ENCODE results near the gene CFAP54.

CFAP54 gene

DNA sequence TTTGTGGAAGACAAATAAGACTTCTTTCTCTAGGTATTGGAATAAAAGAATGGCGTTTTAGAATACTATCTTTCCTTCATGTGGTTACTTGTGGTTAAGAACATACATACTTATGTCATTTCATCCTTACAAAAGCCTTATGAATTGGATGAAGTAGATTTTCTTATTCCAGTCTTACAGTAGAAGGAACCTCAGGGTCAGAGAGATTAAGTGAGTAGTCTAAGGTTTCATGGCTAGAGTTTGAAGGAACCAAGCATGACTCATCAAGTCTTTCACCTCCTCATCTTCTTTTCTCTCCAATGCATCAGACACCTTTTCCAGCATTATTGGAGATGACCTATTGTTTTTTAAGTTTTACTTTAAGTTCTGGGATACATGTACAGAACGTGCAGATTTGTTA, 324.8 kb downstream of the CFAP54 start:
- Histone ChIP-seq H3K27me3 (ENCODE audit: insufficient read depth, low read length) (no peaks in the 10 kb centered on the region), H2AFZ (ENCODE audit: insufficient read depth, low read length, poor library complexity) (no peak overlapping the region), H3K36me3 (ENCODE audit: control insufficient read depth in 1 of 2, insufficient read depth in 2 of 2, low read length in 2 of 2) (no peaks in the 10 kb centered on the region), H2BK12ac (ENCODE audit: low read length) (no peak overlapping the region), H3K9ac (ENCODE audit: low read length) (no peak overlapping the region), H3K4ac (ENCODE audit: low read depth, low read length) (no peak overlapping the region), H4K12ac (ENCODE audit: low read depth, low read length) (no peak overlapping the region), H3K4me1 (ENCODE audit: control insufficient read depth in 1 of 2, insufficient read depth in 2 of 2, low read length in 2 of 2) (no peaks in the 10 kb centered on the region), H3K27ac (ENCODE audit: low read depth, low read length) (no peak overlapping the region), H2BK120ac (ENCODE audit: insufficient read depth, low read length, poor library complexity) (no peak overlapping the region), H3K14ac (ENCODE audit: low read length) (no peak overlapping the region), H3K9me3 (ENCODE audit: insufficient read depth, low read depth, low read length) (peaks cover 1% of the 10 kb centered on the region), H3K18ac (ENCODE audit: low read length) (no peak overlapping the region), H3K79me1 (ENCODE audit: low read length) (no peaks in the 10 kb centered on the region), H2BK5ac (ENCODE audit: low read depth, low read length, poor library complexity) (no peak overlapping the region), H4K91ac (ENCODE audit: low read depth, low read length) (no peak overlapping the region), H3K4me3 (ENCODE audit: low read depth, low read length) (no peak overlapping the region), H3K79me2 (ENCODE audit: control insufficient read depth, insufficient read depth, low read length, poor library complexity) (no peaks in the 10 kb centered on the region), H3K4me2 (ENCODE audit: low read length) (no peak overlapping the region), H3K23ac (ENCODE audit: low read length) (no peak overlapping the region), H4K8ac (ENCODE audit: low read depth, low read length) (no peak overlapping the region), H2AK5ac (ENCODE audit: low read length) (no peak overlapping the region)
- no peak for DNase-seq
- no CpG with 5 or more reads among the region's 2 CpGs for WGBS (ENCODE audit: extremely low coverage, insufficient coverage, insufficient read length)

DNA sequence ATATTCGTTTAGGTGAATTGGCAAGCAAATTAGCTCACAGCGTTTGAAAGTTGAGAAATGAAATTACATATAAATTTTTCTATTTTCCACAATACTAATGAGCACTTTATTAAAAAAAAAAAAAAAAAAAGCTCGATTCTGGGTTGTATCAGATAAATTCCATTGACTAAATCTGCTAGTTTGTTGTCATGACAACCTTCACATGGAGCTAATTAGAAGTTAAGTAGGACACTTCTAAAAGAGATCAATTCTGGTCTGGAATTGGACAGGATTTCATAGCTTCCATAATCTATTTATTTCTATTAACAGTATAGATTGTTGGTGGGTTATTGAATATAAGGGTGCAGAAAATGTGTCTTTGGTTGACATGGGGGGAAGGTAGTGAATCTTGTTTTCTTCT, 332.2 kb downstream of the CFAP54 start:
- Histone ChIP-seq H3K27me3 (ENCODE audit: insufficient read depth, low read length) (no peaks in the 10 kb centered on the region), H3K14ac (ENCODE audit: low read length) (no peak overlapping the region), H3K36me3 (ENCODE audit: control insufficient read depth in 1 of 2, insufficient read depth in 2 of 2, low read length in 2 of 2) (no peaks in the 10 kb centered on the region), H3K18ac (ENCODE audit: low read length) (no peak overlapping the region), H3K79me1 (ENCODE audit: low read length) (no peaks in the 10 kb centered on the region), H3K27ac (ENCODE audit: low read depth, low read length) (no peak overlapping the region), H3K4me3 (ENCODE audit: low read depth, low read length) (no peak overlapping the region), H4K91ac (ENCODE audit: low read depth, low read length) (no peak overlapping the region), H3K79me2 (ENCODE audit: control insufficient read depth, insufficient read depth, low read length, poor library complexity) (no peaks in the 10 kb centered on the region), H2BK120ac (ENCODE audit: insufficient read depth, low read length, poor library complexity) (no peak overlapping the region), H3K23ac (ENCODE audit: low read length) (no peak overlapping the region), H3K4me1 (ENCODE audit: control insufficient read depth in 1 of 2, insufficient read depth in 2 of 2, low read length in 2 of 2) (no peaks in the 10 kb centered on the region), H2BK5ac (ENCODE audit: low read depth, low read length, poor library complexity) (no peak overlapping the region), H2AK5ac (ENCODE audit: low read length) (no peak overlapping the region), H3K4me2 (ENCODE audit: low read length) (no peak overlapping the region), H3K9ac (ENCODE audit: low read length) (no peak overlapping the region), H3K4ac (ENCODE audit: low read depth, low read length) (no peak overlapping the region), H3K9me3 (ENCODE audit: insufficient read depth, low read depth, low read length) (peaks cover 1% of the 10 kb centered on the region), H4K8ac (ENCODE audit: low read depth, low read length) (no peak overlapping the region), H4K12ac (ENCODE audit: low read depth, low read length) (no peak overlapping the region), H2BK12ac (ENCODE audit: low read length) (no peak overlapping the region), H2AFZ (ENCODE audit: insufficient read depth, low read length, poor library complexity) (no peak overlapping the region)
- DNase-seq = no peak
- WGBS (ENCODE audit: extremely low coverage, insufficient coverage, insufficient read length) = no CpG with 5 or more reads among the region's 3 CpGs

DNA sequence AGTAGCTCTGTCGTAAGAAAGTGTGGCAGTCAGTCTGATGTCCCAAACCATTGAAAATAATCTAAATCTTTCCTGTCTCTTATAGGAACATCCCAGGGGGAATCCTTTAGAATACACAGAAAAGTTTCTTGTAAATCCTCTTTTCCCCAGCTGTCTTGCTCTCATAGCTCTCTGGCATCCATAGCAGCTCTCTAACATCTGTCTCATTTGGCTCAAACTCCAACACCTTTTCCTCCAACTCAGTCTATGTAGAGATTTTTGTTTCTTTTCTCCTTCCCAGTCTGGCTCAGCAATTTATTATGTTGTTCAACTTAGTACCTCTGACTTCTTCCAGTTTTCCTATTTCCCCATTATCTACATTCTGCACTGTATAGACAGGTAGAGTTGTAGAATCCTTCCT, 333.3 kb downstream of the CFAP54 start:
- Histone ChIP-seq H3K9me3 (ENCODE audit: insufficient read depth, low read depth, low read length) (peaks cover 1% of the 10 kb centered on the region), H3K36me3 (ENCODE audit: control insufficient read depth in 1 of 2, insufficient read depth in 2 of 2, low read length in 2 of 2) (no peaks in the 10 kb centered on the region), H3K9ac (ENCODE audit: low read length) (no peak overlapping the region), H3K27ac (ENCODE audit: low read depth, low read length) (no peak overlapping the region), H4K91ac (ENCODE audit: low read depth, low read length) (no peak overlapping the region), H2AFZ (ENCODE audit: insufficient read depth, low read length, poor library complexity) (no peak overlapping the region), H4K12ac (ENCODE audit: low read depth, low read length) (no peak overlapping the region), H2BK5ac (ENCODE audit: low read depth, low read length, poor library complexity) (no peak overlapping the region), H2BK12ac (ENCODE audit: low read length) (no peak overlapping the region), H3K4me3 (ENCODE audit: low read depth, low read length) (no peak overlapping the region), H3K4ac (ENCODE audit: low read depth, low read length) (no peak overlapping the region), H3K18ac (ENCODE audit: low read length) (no peak overlapping the region), H3K4me1 (ENCODE audit: control insufficient read depth in 1 of 2, insufficient read depth in 2 of 2, low read length in 2 of 2) (no peaks in the 10 kb centered on the region), H3K79me2 (ENCODE audit: control insufficient read depth, insufficient read depth, low read length, poor library complexity) (no peaks in the 10 kb centered on the region), H3K23ac (ENCODE audit: low read length) (no peak overlapping the region), H3K4me2 (ENCODE audit: low read length) (no peak overlapping the region), H3K79me1 (ENCODE audit: low read length) (no peaks in the 10 kb centered on the region), H3K14ac (ENCODE audit: low read length) (no peak overlapping the region), H3K27me3 (ENCODE audit: insufficient read depth, low read length) (no peaks in the 10 kb centered on the region), H2BK120ac (ENCODE audit: insufficient read depth, low read length, poor library complexity) (no peak overlapping the region), H2AK5ac (ENCODE audit: low read length) (no peak overlapping the region), H4K8ac (ENCODE audit: low read depth, low read length) (no peak overlapping the region)
- DNase-seq = no peak
- WGBS (ENCODE audit: extremely low coverage, insufficient coverage, insufficient read length) = no CpG with 5 or more reads among the region's 1 CpG

DNA sequence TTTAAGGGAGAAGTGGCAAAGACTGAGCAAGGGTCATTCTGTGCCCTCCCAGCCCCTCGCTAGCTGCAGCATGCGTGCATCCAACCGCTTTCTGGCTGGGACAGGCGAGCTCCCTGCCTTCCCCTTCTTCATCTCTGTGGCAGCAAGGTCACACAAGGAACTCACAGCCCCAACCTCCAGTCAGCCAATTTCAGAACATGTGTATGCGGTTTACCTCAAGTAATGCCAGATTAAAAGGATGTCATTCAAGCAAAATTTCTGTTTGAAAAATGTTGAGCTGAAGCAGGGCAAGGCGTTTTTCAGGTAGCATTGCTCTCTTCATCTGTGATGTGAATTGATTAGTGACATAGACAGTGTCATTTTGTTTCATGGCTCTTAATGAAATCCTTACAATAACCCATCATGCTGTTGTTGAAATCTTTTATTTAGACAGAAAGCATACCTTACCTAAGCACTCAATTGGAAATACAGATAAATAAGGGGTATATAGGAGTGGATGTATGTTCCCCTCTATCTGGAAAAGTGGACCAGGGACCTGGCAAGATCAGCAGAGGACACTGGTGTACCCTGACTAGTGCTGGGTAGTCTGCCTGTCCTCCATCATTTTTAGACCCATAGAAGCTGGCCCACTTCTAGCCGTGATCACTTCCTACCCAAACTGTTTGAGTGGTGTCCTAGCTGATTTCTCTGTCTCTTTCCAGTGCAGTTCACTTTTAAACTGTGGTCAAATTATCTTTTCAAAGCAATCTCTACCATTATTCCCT, 334.9 kb downstream of the CFAP54 start:
- Histone ChIP-seq H3K79me2 (ENCODE audit: control insufficient read depth, insufficient read depth, low read length, poor library complexity) (no peaks in the 10 kb centered on the region), H2BK120ac (ENCODE audit: insufficient read depth, low read length, poor library complexity) (no peak overlapping the region), H3K9me3 (ENCODE audit: insufficient read depth, low read depth, low read length) (no peaks in the 10 kb centered on the region), H4K12ac (ENCODE audit: low read depth, low read length) (no peak overlapping the region), H3K4me3 (ENCODE audit: low read depth, low read length) (no peak overlapping the region), H3K36me3 (ENCODE audit: control insufficient read depth in 1 of 2, insufficient read depth in 2 of 2, low read length in 2 of 2) (no peaks in the 10 kb centered on the region), H3K18ac (ENCODE audit: low read length) (no peak overlapping the region), H3K4ac (ENCODE audit: low read depth, low read length) (no peak overlapping the region), H3K4me1 (ENCODE audit: control insufficient read depth in 1 of 2, insufficient read depth in 2 of 2, low read length in 2 of 2) (no peaks in the 10 kb centered on the region), H3K23ac (ENCODE audit: low read length) (no peak overlapping the region), H3K79me1 (ENCODE audit: low read length) (no peaks in the 10 kb centered on the region), H2AFZ (ENCODE audit: insufficient read depth, low read length, poor library complexity) (no peak overlapping the region), H3K14ac (ENCODE audit: low read length) (no peak overlapping the region), H3K4me2 (ENCODE audit: low read length) (no peak overlapping the region), H3K27ac (ENCODE audit: low read depth, low read length) (no peak overlapping the region), H4K91ac (ENCODE audit: low read depth, low read length) (no peak overlapping the region), H2AK5ac (ENCODE audit: low read length) (no peak overlapping the region), H4K8ac (ENCODE audit: low read depth, low read length) (no peak overlapping the region), H2BK5ac (ENCODE audit: low read depth, low read length, poor library complexity) (no peak overlapping the region), H3K9ac (ENCODE audit: low read length) (no peak overlapping the region), H3K27me3 (ENCODE audit: insufficient read depth, low read length) (no peaks in the 10 kb centered on the region), H2BK12ac (ENCODE audit: low read length) (no peak overlapping the region)
- WGBS (ENCODE audit: extremely low coverage, insufficient coverage, insufficient read length) = no CpG with 5 or more reads among the region's 7 CpGs
- DNase-seq = no peak

Data from trophoblast cell (in vitro differentiated cells and primary cell).